ENCODE results near the gene ZMYM5. TPM values are rescaled to one million over a fixed set of nuclear protein-coding genes. Genes with fewer than 3 reads are reported as not detected.
"Not testable (repeated sequence)": the region's sequence is repeated elsewhere in the genome, so short reads cannot be mapped to it uniquely, and the experiment has no call there.

The ZMYM5 gene
- total and polyA plus RNA-seq, 4 donors: 2.6 to 8.1 (median 5.9) TPM

DNA sequence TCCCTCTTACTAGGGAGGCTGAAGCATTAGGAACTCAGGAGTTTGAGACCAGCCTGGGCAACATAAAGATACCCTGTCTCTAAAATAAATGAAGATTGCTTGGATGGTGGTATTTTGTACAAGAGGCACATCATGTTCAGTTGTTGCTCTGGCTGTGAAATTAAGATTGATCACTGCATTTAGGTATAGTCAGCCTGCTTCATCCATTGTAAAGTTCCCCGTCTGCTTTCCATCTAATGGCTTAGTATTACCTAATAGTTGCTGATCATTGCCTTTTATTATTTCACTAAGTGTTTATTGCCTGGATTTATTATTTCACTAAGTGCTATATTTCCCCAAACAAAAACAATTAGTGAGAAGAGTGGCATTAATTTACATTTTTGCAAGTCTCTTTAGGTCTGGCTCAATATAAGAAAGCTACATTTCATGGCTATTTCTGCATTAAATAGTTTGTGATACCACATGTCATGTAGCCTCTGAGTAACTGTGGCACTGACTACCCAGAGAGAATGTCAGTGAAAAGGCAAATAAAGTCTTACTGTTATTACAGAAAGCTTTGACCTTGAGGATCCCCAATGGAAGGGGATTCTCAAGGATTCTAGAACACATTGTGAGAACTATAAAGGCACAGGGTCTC lies 45.0 kb upstream of the ZMYM5 start:
- Histone ChIP-seq H3K9me3 (ENCODE audit: control insufficient read depth in 4 of 4, low read length in 3 of 4) (no peaks in the 10 kb centered on the region), H3K4me3 (ENCODE audit: low read depth in 1 of 3, low read length in 3 of 3) (no peak overlapping the region), H3K27ac (ENCODE audit: low read depth in 1 of 2, low read length in 2 of 2) (no peak overlapping the region), H3K4me1 (ENCODE audit: control insufficient read depth in 4 of 4, insufficient read depth in 4 of 4, low read length in 3 of 4) (no peaks in the 10 kb centered on the region), H3K36me3 (ENCODE audit: control insufficient read depth in 4 of 4, insufficient read depth in 3 of 4, low read depth in 1 of 4, low read length in 3 of 4) (no peaks in the 10 kb centered on the region), H3K9ac (ENCODE audit: low read depth in 1 of 2, low read length in 2 of 2) (no peak overlapping the region), H3K27me3 (ENCODE audit: control insufficient read depth in 4 of 4, insufficient read depth in 4 of 4, low read length in 3 of 4) (no peaks in the 10 kb centered on the region)
- DNase-seq (ENCODE audit: low spot score): no peak
- TF ChIP-seq, protein P1, sequence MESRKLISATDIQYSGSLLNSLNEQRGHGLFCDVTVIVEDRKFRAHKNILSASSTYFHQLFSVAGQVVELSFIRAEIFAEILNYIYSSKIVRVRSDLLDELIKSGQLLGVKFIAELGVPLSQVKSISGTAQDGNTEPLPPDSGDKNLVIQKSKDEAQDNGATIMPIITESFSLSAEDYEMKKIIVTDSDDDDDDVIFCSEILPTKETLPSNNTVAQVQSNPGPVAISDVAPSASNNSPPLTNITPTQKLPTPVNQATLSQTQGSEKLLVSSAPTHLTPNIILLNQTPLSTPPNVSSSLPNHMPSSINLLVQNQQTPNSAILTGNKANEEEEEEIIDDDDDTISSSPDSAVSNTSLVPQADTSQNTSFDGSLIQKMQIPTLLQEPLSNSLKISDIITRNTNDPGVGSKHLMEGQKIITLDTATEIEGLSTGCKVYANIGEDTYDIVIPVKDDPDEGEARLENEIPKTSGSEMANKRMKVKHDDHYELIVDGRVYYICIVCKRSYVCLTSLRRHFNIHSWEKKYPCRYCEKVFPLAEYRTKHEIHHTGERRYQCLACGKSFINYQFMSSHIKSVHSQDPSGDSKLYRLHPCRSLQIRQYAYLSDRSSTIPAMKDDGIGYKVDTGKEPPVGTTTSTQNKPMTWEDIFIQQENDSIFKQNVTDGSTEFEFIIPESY (IDR thresholded peaks at IDR 0.05): no peak
- TF ChIP-seq FOXA1 (IDR thresholded peaks at IDR 0.05): no peak
- TF ChIP-seq YY1 (IDR thresholded peaks at IDR 0.05): no peak
- TF ChIP-seq TAF1 (conservative IDR thresholded peaks at IDR 0.05): no peak
- TF ChIP-seq RXRA (IDR thresholded peaks at IDR 0.05): no peak
- no peak for TF ChIP-seq EGR1 (IDR thresholded peaks at IDR 0.05; ENCODE audit: low read depth in 2 of 2)
- TF ChIP-seq, protein P2, sequence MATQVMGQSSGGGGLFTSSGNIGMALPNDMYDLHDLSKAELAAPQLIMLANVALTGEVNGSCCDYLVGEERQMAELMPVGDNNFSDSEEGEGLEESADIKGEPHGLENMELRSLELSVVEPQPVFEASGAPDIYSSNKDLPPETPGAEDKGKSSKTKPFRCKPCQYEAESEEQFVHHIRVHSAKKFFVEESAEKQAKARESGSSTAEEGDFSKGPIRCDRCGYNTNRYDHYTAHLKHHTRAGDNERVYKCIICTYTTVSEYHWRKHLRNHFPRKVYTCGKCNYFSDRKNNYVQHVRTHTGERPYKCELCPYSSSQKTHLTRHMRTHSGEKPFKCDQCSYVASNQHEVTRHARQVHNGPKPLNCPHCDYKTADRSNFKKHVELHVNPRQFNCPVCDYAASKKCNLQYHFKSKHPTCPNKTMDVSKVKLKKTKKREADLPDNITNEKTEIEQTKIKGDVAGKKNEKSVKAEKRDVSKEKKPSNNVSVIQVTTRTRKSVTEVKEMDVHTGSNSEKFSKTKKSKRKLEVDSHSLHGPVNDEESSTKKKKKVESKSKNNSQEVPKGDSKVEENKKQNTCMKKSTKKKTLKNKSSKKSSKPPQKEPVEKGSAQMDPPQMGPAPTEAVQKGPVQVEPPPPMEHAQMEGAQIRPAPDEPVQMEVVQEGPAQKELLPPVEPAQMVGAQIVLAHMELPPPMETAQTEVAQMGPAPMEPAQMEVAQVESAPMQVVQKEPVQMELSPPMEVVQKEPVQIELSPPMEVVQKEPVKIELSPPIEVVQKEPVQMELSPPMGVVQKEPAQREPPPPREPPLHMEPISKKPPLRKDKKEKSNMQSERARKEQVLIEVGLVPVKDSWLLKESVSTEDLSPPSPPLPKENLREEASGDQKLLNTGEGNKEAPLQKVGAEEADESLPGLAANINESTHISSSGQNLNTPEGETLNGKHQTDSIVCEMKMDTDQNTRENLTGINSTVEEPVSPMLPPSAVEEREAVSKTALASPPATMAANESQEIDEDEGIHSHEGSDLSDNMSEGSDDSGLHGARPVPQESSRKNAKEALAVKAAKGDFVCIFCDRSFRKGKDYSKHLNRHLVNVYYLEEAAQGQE (IDR thresholded peaks at IDR 0.05): no peak
- TF ChIP-seq SP1 (IDR thresholded peaks at IDR 0.05): no peak
- WGBS: 91% methylated on average over 1 of the region's 1 CpG

DNA sequence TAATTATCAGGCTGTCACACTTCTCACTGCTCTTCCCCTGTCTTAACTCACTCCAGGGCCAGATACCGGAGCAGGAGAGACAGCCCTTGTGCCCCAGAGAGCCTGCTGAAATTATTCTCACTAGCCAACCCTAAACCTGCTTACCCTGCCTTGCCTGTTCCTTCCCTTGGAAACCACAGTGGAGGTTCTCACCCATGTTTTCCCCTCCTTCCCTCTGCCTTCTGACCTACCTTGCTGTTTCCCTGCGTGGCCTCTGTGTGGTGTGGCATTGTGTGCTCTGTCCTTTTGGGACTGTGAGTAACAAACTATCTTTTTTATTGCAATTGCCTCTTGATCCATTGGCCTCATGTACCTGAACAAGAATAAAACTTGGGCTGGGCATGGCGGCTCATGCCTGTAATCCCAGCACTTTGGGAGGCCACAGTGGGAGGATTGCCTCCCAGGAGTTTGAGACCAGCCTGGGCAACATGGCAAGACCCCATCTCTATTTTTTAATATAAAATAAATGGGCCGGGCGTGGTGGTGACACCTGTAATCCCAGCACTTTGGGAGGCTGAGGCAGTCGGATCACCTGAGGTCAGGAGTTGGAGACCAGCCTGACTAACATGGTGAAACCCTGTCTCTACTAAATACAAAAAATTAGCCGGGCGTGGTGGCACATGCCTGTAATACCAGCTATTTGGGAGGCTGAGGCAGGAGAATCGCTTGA lies 42.2 kb upstream of the ZMYM5 start:
- 83% methylated on average over 9 of the region's 9 CpGs for WGBS
- not testable (repeated sequence) for H3K36me3 ChIP-seq (ENCODE audit: control insufficient read depth in 4 of 4, insufficient read depth in 3 of 4, low read depth in 1 of 4, low read length in 3 of 4); H3K4me1 ChIP-seq (ENCODE audit: control insufficient read depth in 4 of 4, insufficient read depth in 4 of 4, low read length in 3 of 4); H3K4me3 ChIP-seq (ENCODE audit: low read depth in 1 of 3, low read length in 3 of 3); H3K27ac ChIP-seq (ENCODE audit: low read depth in 1 of 2, low read length in 2 of 2); DNase-seq (ENCODE audit: low spot score); H3K9me3 ChIP-seq (ENCODE audit: control insufficient read depth in 4 of 4, low read length in 3 of 4); H3K9ac ChIP-seq (ENCODE audit: low read depth in 1 of 2, low read length in 2 of 2); H3K27me3 ChIP-seq (ENCODE audit: control insufficient read depth in 4 of 4, insufficient read depth in 4 of 4, low read length in 3 of 4)

DNA sequence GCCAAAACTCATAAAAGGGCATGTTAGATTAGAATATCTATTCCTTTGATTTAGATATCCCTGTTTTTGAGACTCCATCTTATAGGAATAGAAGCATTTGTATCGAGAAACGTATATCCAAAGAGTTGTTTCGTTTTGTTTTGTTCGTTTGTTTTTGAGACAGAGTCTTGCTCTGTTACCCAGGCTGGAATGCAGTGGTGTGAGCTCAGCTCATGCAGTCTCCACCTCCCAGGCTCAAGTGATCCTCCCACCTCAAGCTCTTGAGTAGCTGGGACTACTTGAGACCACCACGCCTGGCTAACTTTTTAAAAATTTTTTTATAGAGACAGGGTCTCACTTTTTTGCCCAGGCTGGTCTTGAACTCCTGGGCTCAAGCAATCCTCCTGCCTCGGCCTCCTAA lies 26.6 kb upstream of the ZMYM5 start:
- Histone ChIP-seq H3K4me1 (ENCODE audit: control insufficient read depth in 4 of 4, insufficient read depth in 4 of 4, low read length in 3 of 4) (no peaks in the 10 kb centered on the region), H3K9me3 (ENCODE audit: control insufficient read depth in 4 of 4, low read length in 3 of 4) (no peaks in the 10 kb centered on the region), H3K27ac (ENCODE audit: low read depth in 1 of 2, low read length in 2 of 2) (no peak overlapping the region), H3K27me3 (ENCODE audit: control insufficient read depth in 4 of 4, insufficient read depth in 4 of 4, low read length in 3 of 4) (no peaks in the 10 kb centered on the region), H3K4me3 (ENCODE audit: low read depth in 1 of 3, low read length in 3 of 3) (no peak overlapping the region), H3K9ac (ENCODE audit: low read depth in 1 of 2, low read length in 2 of 2) (no peak overlapping the region), H3K36me3 (ENCODE audit: control insufficient read depth in 4 of 4, insufficient read depth in 3 of 4, low read depth in 1 of 4, low read length in 3 of 4) (no peaks in the 10 kb centered on the region)
- no peak for DNase-seq (ENCODE audit: low spot score)
- 88% methylated on average over 6 of the region's 6 CpGs for WGBS
- TF ChIP-seq, protein P3, sequence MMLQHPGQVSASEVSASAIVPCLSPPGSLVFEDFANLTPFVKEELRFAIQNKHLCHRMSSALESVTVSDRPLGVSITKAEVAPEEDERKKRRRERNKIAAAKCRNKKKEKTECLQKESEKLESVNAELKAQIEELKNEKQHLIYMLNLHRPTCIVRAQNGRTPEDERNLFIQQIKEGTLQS (IDR thresholded peaks at IDR 0.05): no peak
- TF ChIP-seq RXRA (IDR thresholded peaks at IDR 0.05) (no peak), HNF4G (IDR thresholded peaks at IDR 0.05) (no peak), RAD21 (IDR thresholded peaks at IDR 0.05) (no peak), YY1 (IDR thresholded peaks at IDR 0.05) (no peak), SP1 (IDR thresholded peaks at IDR 0.05) (no peak), JUND (IDR thresholded peaks at IDR 0.05) (no peak), TAF1 (conservative IDR thresholded peaks at IDR 0.05) (no peak), HNF4A (conservative IDR thresholded peaks at IDR 0.05) (no peak), FOXA2 (IDR thresholded peaks at IDR 0.05) (no peak), FOXA1 (IDR thresholded peaks at IDR 0.05) (no peak), EGR1 (IDR thresholded peaks at IDR 0.05; ENCODE audit: low read depth in 2 of 2) (no peak)
- TF ChIP-seq, protein P4, sequence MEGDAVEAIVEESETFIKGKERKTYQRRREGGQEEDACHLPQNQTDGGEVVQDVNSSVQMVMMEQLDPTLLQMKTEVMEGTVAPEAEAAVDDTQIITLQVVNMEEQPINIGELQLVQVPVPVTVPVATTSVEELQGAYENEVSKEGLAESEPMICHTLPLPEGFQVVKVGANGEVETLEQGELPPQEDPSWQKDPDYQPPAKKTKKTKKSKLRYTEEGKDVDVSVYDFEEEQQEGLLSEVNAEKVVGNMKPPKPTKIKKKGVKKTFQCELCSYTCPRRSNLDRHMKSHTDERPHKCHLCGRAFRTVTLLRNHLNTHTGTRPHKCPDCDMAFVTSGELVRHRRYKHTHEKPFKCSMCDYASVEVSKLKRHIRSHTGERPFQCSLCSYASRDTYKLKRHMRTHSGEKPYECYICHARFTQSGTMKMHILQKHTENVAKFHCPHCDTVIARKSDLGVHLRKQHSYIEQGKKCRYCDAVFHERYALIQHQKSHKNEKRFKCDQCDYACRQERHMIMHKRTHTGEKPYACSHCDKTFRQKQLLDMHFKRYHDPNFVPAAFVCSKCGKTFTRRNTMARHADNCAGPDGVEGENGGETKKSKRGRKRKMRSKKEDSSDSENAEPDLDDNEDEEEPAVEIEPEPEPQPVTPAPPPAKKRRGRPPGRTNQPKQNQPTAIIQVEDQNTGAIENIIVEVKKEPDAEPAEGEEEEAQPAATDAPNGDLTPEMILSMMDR (IDR thresholded peaks at IDR 0.05; ENCODE audit: low read depth, low read length, missing input control): no peak
- TF ChIP-seq, protein P2 (IDR thresholded peaks at IDR 0.05): no peak
